HPDE6-E6E7 (cell line): ENCODE results near the gene SPACA7.
"Not testable (repeated sequence)": the region's sequence is repeated elsewhere in the genome, so short reads cannot be mapped to it uniquely, and the experiment has no call there.

Source experiments
- DNase-seq: peaks from one replicate; pipeline ENCODE4 v3.0.0; 2011; ENCODE audit warnings: missing footprints; ENCODE audit errors: extremely low spot score

The SPACA7 gene

GRCh38 chr13:112424098-112424497, 47.9 kb downstream of the SPACA7 start:
- no peak for DNase-seq

DNA sequence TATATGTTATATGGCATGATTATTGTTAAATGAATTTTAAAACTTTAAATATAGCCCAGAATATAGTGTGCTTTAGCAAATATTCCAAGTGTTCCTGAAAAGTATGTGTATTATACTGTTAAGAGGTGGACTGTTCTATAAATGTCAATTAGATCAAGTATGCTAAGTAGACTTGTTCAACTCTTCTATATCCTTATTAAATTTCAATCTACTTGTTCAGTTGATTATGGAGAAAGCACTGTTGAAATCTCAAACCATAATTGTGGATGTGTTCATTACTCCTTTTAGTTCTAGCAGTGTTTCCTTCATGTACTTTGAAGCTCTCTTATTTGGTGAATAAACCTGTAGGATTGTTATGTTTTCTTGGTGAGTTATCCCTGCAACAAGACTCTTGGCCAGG, 52.5 kb downstream of the SPACA7 start:
- no peak for DNase-seq

DNA sequence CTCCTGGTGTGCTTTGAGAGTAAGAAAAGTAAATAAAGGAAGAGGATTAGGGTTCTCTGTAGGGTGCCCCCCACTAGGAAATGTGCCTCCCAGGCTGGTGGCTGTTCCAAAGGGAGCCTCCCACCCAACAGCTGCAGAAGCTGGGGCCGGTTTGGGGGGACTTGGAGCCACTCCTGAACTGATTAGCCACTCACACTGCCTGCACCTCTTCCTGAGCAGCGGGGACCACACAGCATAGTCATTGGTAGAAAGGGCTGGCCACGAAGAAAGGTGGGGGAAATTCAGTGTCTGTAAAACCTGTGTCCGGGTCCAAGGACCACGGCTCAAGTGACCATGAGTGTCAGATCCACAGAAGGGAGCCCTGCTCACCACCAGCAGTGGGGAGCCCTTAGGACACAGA, 55.6 kb downstream of the SPACA7 start:
- no peak for DNase-seq

DNA sequence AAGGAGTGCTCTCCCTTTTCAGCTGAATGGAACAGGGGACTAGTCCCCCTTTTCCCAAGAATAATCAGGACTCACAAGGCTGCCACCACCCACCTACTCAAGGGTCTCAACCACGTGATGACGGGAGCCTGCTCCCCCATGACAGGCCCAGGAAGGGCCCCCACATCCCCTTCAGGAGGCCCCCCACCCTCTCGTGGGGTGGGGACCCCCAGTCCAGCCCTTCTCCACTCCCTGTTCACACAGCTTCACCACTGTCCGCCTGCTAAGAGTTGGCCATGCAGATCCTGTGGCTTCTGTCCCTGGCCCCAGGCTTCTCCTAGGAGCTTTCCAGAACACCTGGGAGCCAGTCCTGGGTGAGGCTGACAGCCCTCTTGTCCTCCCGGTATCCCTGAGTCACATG, 56.6 kb downstream of the SPACA7 start:
- DNase-seq = not testable (repeated sequence)

- not testable (repeated sequence) for DNase-seq
These were observed 57.4 kb downstream of the SPACA7 start for GRCh38 chr13:112433517-112433916.

- no peak for DNase-seq
These were observed 57.9 kb downstream of the SPACA7 start for GRCh38 chr13:112434032-112434431.

DNA sequence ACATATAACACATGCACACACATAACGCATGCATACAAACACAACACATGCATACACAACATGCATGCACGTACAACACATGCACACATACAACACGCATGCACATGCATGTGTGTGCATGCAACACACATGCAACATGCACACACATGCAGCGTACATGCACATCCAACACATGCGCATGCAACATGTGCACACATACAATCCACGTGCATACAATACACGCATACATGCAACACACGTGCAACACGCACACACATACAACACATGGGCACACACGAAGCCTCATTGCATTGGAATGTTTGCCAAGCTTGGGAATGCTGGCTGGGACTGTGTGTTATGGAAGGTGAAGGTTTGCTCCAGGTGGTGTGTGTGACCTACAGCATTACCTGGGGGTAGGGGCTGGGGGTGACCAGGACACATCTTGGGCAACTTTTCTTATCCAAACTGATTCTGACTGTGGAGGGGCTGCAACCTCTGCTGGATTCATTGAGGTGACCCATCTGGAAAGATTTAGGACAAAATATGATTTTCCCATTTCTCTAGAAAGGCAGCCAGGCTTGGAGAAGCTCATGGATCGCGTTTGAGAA, 58.9 kb downstream of the SPACA7 start:
- DNase-seq = no peak

DNA sequence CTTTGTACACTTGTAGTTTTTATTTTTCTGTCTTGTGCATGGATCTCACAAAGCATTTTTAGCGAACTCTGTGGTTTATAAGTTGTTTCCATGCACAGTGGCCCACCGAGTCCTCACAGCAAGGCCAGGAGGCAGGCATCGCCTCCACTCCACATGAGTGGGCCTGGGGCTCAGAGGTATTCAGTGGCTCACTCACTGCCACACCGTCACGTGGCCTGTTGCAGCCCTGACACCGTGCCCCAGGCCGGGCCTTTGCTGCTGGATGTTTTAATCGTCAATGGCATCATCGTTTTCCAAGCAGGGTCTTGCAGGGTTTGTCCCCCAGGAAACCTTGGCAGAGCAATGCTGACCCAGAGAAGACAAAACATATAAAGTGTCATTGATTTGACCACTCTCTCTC, 59.8 kb downstream of the SPACA7 start:
- DNase-seq = no peak

DNA sequence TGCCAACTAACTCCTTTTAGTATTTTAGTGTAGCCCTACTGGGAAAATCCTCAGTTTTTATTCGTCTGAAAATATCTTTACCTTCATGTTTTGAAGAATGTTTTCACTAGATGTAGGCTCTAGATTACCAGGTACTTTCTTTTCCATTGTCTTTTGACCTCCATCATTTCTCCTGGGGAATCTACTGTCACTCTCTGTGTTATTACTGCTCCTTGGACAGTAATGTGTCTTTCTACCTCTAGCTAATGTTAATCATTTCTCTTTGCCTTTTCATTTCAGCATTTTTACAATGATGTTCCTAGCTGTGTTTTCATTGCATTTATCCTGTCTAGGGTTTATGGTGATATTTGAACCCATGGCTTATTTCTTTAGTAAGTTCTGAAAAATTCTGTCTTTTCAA, 61.9 kb downstream of the SPACA7 start:
- no peak for DNase-seq

- no peak for DNase-seq
These were observed 62.4 kb downstream of the SPACA7 start for GRCh38 chr13:112438515-112438914.

GRCh38 chr13:112441226-112441625, 65.1 kb downstream of the SPACA7 start:
- no peak for DNase-seq

DNA sequence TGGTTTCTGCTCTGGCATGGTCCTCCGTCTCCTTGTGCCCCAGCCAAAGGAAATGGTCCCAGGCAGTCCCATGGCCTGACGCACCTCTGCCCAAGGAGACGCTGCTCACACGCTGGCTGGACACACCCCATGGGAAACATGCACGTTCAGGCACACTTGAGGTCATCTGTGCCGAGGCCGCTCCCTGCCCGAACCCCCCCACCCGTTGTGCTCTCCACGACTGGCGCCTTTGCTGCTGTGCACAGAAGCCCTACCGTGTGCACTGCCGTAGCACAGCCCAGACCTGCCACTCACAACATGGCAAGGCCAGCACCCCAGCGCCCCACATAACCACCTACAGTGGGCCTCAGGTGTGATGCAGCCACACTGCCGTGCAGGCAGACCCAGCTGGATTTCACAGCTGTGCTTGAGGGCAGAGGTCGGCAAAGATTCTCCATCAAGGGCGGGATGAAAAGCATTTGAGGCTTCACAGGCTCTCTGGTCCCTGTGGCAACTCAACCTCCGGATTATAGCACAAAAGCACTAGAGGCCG, 65.7 kb downstream of the SPACA7 start:
- no peak for DNase-seq

DNA sequence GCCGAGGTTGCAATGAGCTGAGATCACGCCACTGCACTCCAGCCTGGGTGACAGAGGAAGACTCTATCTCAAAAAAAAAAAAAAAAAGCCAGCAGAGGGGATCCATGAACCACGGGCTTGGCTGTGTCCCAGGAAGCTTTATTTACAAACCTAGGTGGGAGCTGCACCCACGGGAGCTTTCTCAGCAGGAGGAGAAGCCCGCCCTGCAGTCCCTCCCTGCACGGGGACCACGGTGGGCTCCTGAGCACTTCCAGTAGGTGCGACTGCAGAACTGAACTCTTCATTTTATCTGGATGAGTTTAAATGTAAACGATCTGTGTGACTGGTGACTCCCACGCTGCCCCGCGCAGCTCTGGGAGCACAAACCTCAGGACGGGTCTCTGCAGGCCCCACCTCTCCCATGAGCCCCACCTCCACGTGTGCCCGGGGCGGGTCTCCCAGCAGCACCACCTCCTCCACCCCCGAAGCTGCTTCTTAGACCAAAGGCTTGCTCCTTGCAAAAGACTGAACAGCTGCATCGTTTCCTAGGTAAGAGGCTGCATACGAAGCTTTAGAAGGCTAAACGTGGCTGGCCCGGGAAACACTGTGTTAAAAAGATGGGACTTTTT, 66.4 kb downstream of the SPACA7 start:
- no peak for DNase-seq

DNA sequence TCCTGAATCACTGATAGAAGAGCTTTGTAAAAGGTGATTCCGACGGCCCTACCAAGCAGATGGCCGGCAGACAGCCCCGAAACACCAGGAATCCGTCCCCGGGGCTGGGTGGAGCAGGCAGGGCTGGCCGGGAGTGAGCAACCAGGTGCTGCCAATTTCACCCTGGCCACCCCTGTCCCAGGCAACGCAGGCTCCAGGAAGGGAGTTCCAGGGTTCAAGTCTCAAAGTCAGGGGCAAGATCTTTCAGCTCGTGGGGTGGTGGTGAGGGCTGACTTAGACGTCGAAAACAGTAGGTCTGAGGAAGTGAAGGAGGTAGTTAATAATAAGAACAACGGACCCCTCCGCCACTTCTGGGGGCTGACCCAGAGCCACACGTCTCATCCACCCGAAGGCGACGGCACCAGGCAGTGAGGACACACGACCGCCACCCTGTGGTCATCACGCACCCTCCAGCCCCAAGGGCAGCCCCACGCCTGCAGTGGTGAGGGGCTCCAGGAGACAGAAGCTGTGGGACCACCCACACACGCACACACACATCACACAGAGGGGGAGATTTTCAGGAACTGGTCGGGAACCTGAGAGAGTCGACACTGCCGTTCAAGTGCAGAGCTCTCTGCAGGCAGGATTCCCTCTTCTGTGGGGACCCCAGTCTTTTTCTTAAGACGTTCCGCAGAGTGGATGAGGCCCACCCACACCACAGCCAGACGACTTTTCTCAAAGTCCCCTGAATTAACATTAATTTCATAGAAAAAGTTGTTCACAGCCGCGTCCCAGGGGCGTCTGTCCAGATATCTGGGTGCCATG, 67.2 kb downstream of the SPACA7 start:
- DNase-seq = no peak

DNA sequence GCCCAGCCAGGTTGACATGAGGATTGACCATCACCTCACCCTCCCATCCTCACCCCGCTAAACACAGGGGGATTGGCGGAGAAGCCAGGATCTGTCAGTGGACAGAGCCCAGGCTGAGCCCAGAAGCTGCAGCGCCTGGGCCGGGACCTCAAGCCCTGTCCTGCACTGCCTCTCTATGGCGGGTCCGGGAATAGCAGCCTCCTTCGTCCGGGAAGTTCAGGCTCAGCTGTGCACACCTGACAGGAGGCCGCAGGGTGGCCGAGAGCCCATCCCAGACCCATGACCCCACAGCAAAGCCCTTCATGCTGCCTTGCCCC, 67.8 kb downstream of the SPACA7 start:
- no peak for DNase-seq

DNA sequence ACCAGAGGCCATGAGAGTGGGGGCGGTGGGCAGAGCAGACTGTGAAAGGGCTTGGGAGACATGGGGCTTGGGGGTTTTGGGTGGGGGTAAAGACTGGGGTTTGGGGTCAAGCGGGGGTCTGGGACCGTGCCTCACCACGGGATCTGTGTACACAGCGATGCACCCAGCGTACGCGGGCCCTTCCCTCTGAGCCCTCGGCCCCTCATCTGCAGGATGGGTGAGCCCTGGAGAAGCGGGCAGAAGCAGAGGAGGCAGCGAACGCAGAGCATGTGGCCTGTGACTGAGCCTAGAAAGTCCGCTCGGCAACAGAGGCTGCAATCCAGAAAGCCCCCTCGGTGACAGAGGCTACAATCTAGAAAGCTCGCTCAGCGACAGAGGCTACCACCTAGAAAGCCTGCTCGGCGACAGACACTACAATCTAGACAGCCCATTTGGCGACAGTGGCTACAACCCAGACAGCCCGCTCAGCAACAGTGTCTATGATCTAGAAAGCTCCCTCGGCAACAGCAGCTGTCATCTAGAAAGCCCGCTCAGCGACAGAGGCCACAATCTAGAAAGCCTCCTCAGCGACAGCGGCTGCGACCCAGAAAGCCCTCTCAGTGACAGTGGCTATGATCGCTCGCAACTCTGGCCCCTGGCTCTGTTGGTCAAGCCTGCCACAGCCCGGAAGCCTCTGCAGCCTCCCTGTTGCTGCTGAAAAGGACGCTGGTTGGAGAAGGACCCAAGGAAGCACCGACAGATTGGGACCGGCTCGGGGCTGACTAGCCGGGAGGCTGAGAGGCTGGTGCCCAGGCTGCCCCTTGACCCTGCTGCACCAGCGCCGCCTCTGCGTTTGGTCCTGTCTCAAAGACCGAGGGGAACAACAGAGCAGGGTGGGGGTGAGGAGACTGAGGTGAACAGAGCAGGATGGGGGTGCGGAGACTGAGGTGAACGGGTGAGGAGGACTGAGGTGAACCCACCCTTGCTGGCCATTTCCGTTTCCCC, 68.6 kb downstream of the SPACA7 start:
- DNase-seq = no peak

GRCh38 chr13:112445411-112446271, 69.5 kb downstream of the SPACA7 start:
- DNase-seq = no peak

GRCh38 chr13:112446347-112446861, 70.2 kb downstream of the SPACA7 start:
- no peak for DNase-seq

GRCh38 chr13:112446867-112447266, 70.7 kb downstream of the SPACA7 start:
- no peak for DNase-seq

GRCh38 chr13:112447306-112447705, 71.2 kb downstream of the SPACA7 start:
- DNase-seq = no peak
